ENCODE results near the gene CHD2.

- TF ChIP-seq CTCF (IDR thresholded peaks at IDR 0.05; ENCODE audit: low read length): no peak
- TF ChIP-seq EZH2 (IDR thresholded peaks at IDR 0.05; ENCODE audit: borderline replicate concordance, low read length): no peak
Measured at GRCh38 chr15:92883876-92884435, 16.2 kb upstream of the CHD2 start.

Data from OCI-LY1 (cell line).